Prostate gland (tissue), 2 donors: ENCODE results near the gene CCDC192. TPM values are rescaled to one million over a fixed set of nuclear protein-coding genes. Genes with fewer than 3 reads are reported as not detected.

Experiments used
- DNase-seq: peaks from one replicate; pipeline ENCODE4 v3.0.0-alpha.2; 2019; ENCODE audit warnings: low spot score
- H3K27ac ChIP-seq, 2 donors: fragments of 200-600 bp; sonication (generic); 2 replicates each; pipeline ENCODE4 v1.5.1; 2017 to 2019
- H3K27me3 ChIP-seq: fragments of 200-600 bp; sonication (generic); replicated peaks from 2 replicates; pipeline ENCODE4 v1.5.1; 2019; ENCODE audit not compliant: insufficient read depth
- H3K36me3 ChIP-seq, 2 donors: fragments of 200-600 bp; sonication (generic); 1 replicate in 1 of 2; 2 replicates in 1 of 2; pipeline versions ENCODE4 v1.5.1 to v1.8.1; 2017 to 2019
- H3K4me1 ChIP-seq: fragments of 200-600 bp; sonication (generic); replicated peaks from 2 replicates; pipeline ENCODE4 v1.5.1; 2019
- H3K4me3 ChIP-seq, 2 donors: fragments of 200-600 bp; sonication (generic); 2 replicates each; pipeline ENCODE4 v1.5.1; 2017 to 2019
- H3K9me3 ChIP-seq: fragments of 200-600 bp; sonication (generic); 2 replicates; pipeline ENCODE4 v1.5.1; 2017
- CTCF ChIP-seq, 4 experiments: fragments of 200-600 bp in 2 of 4; fragments of 450-650 bp in 2 of 4; sonication (generic) in 2 of 4; IDR thresholded peaks; 1 replicate in 3 of 4; 2 replicates in 1 of 4; pipeline ENCODE4 v1.5.1; 2016 to 2019; ENCODE audit warnings: antibody characterized with exemption in 4 of 4, mild to moderate bottlenecking in 2 of 4, moderate library complexity in 2 of 4
- POLR2A ChIP-seq: fragments of 450-650 bp; IDR thresholded peaks from one replicate; pipeline ENCODE4 v1.6.1; 2016; ENCODE audit warnings: antibody characterized with exemption, mild to moderate bottlenecking
- POLR2AphosphoS5 ChIP-seq: sonication (generic); formaldehyde crosslinking; IDR thresholded peaks from one replicate; pipeline ENCODE4 v1.6.1; 2017; ENCODE audit warnings: antibody characterized with exemption
- WGBS: methylation state at CpG from one replicate; pipeline ENCODE4 v1.1.5; 2018; 5-methylcytosine and 5-hydroxymethylcytosine counted together
- intact Hi-C: fragments of 100-400 bp; cut with DNase I; formaldehyde crosslinking; loops from one replicate; pipeline ENCODE4 v1.14.2; 2022
- total RNA-seq, 2 donors: library from RNA; depleted of rRNA; stranded (reverse); fragments of >200 nt; gene quantifications; one replicate each; pipeline ENCODE4 v1.1.0, GENCODE V29; 2016

CCDC192 gene
- total RNA-seq, 2 donors from 2014 or later = not detected

DNA sequence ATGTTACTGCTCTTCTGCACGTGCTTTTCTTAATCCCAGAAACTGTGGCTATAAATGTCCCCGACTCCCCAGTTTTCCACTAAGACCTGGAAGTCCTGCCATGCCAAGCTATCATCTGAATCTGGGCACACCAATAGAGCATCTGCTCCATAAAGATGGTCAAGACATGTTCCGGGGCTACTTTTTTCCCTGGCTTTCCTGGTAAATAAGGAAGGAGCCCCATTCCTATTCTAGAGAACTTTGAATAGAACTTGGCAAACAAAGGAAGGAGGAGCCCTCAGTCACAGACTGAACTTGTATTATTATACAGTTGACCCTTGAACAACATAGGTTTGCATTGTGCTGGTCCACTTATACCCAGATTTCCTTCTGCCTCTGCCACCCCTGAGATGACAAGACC, 182.9 kb downstream of the CCDC192 start:
- DNase-seq = peak; percentile 34
- H3K36me3 ChIP-seq = no peaks in the 10 kb centered on the region
- TF ChIP-seq POLR2AphosphoS5 (no peak), CTCF (IDR thresholded peaks at IDR 0.05) (no peak), POLR2A (no peak)
- H3K9me3 ChIP-seq = no peaks in the 10 kb centered on the region
- H3K27ac ChIP-seq = peak overlapping the region; percentile 66 to 69
- intact Hi-C loops = no loop called here
- no peaks in the 10 kb centered on the region for H3K4me1 ChIP-seq
- 38% methylated on average over 3 of the region's 3 CpGs for WGBS
- H3K27me3 ChIP-seq = no peaks in the 10 kb centered on the region
- no peak overlapping the region for H3K4me3 ChIP-seq

- H3K27ac ChIP-seq = no peak overlapping the region
- no peaks in the 10 kb centered on the region for H3K4me1 ChIP-seq
- no peaks in the 10 kb centered on the region for H3K27me3 ChIP-seq
- WGBS = 100% methylated on average over 1 of the region's 1 CpG
- intact Hi-C loops = no loop called here
- no peaks in the 10 kb centered on the region for H3K9me3 ChIP-seq
- H3K36me3 ChIP-seq = no peaks in the 10 kb centered on the region
- DNase-seq = no peak
- TF ChIP-seq POLR2AphosphoS5 = no peak
- no peak for TF ChIP-seq POLR2A
- no peak for TF ChIP-seq CTCF (IDR thresholded peaks at IDR 0.05)
- H3K4me3 ChIP-seq = no peak overlapping the region
Measured at GRCh38 chr5:127887282-127887681, 184.1 kb downstream of the CCDC192 start.

DNA sequence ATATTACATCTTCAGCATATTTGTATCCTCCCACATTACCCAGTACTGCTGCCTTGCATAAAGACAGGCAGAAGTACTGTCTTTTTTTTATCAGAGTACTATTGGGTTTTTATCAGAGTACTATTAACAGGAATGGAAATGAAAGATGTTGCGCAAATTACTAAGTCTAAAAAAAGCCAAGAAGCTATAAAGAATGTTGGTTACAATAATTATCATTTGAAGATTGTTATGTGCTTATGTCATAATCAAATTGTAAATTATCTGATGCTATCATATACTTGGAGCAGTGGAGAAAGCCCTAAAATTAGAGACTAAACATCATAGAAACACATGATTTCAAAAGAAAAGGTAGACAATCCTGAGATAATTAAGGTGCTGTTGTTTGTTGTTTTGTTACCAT, 188.8 kb downstream of the CCDC192 start:
- Histone ChIP-seq H3K36me3 (no peaks in the 10 kb centered on the region), H3K27me3 (no peaks in the 10 kb centered on the region), H3K4me1 (no peaks in the 10 kb centered on the region), H3K9me3 (no peaks in the 10 kb centered on the region), H3K4me3 (no peak overlapping the region), H3K27ac (no peak overlapping the region)
- no peak for DNase-seq
- intact Hi-C loops = no loop called here
- WGBS = 97% methylated on average over 1 of the region's 1 CpG
- TF ChIP-seq POLR2AphosphoS5 = no peak
- no peak for TF ChIP-seq CTCF (IDR thresholded peaks at IDR 0.05)
- TF ChIP-seq POLR2A = no peak

DNA sequence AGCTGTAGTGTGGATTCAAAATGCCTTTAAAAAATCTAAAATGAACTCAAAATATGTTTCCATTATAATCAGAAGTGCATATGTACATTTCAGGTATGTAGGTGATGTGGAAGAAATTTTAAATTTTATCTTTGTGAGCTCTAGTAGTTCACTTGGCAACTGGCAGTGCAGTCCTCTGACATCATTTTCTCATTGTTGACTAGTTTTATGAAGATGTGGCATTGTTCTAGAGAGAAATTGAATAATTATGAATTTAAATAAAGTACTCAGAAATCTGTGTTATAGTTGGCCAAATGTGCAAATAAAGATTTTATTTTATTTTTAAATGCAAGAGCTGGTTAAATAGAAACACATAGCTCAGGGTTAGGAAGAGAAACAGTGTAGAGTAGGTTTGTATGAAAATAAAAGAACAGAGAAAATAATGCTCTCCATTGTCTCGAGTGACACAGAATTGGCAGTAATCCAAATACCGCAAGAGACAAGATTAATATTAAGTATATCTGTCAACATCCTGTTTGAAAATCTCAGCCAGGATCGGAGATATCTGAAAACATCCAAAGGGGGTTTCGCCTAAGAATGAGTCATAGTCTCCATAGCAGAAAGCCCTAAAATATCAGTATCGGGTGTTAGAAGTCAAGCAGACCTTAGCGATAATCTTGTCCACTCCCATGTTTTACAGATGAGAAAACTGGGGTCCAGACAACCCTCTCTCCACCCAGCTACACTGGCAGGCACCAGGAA, 189.4 kb downstream of the CCDC192 start:
- no peak overlapping the region for H3K4me3 ChIP-seq
- intact Hi-C loops = no loop called here
- no peaks in the 10 kb centered on the region for H3K27me3 ChIP-seq
- WGBS = 29% methylated on average over 6 of the region's 6 CpGs
- H3K27ac ChIP-seq = no peak overlapping the region
- no peak for DNase-seq
- H3K4me1 ChIP-seq = no peaks in the 10 kb centered on the region
- H3K36me3 ChIP-seq = no peaks in the 10 kb centered on the region
- H3K9me3 ChIP-seq = no peaks in the 10 kb centered on the region
- TF ChIP-seq POLR2AphosphoS5 (no peak), POLR2A (no peak), CTCF (IDR thresholded peaks at IDR 0.05) (no peak)

- Histone ChIP-seq H3K27ac (no peak overlapping the region), H3K4me3 (no peak overlapping the region), H3K36me3 (no peaks in the 10 kb centered on the region), H3K9me3 (no peaks in the 10 kb centered on the region), H3K4me1 (no peaks in the 10 kb centered on the region), H3K27me3 (no peaks in the 10 kb centered on the region)
- 44% methylated on average over 2 of the region's 2 CpGs for WGBS
- TF ChIP-seq POLR2AphosphoS5 (no peak), CTCF (IDR thresholded peaks at IDR 0.05) (no peak), POLR2A (no peak)
- DNase-seq = no peak
- intact Hi-C loops = no loop called here
Measured at GRCh38 chr5:127893232-127893631, 190.0 kb downstream of the CCDC192 start.
